CD14-positive monocyte (primary cell): ENCODE measurements around the gene OR8A1. TPM values are rescaled to one million over a fixed set of nuclear protein-coding genes. Genes with fewer than 3 reads are reported as not detected.

Experiments
- DNase-seq, 3 donors: peaks; one replicate each; pipeline ENCODE4 v3.0.0-alpha.2; 2011 to 2022
- H2AFZ ChIP-seq: 2 replicates; pipeline ENCODE4 v1.6.0; 2012; ENCODE audit warnings: mild to moderate bottlenecking, low read depth, low read length, inconsistent platforms; ENCODE audit not compliant: insufficient read depth, poor library complexity, severe bottlenecking
- H3K27ac ChIP-seq, 2 donors: 1 replicate in 1 of 2; 2 replicates in 1 of 2; pipeline ENCODE4 v1.5.1; 2012 to 2013; ENCODE audit warnings: low read length in 2 of 2, control low read depth in 1 of 2, inconsistent platforms in 1 of 2, low read depth in 1 of 2, mild to moderate bottlenecking in 1 of 2
- H3K27me3 ChIP-seq, 2 donors: one replicate each; pipeline versions ENCODE4 v1.6.0 to v1.6.1; 2011 to 2013; ENCODE audit warnings: low read length in 2 of 2; ENCODE audit not compliant: control insufficient read depth in 2 of 2, insufficient read depth in 2 of 2
- H3K36me3 ChIP-seq, 2 donors: replicated peaks in 1 of 2; 1 replicate in 1 of 2; 2 replicates in 1 of 2; pipeline versions ENCODE4 v1.5.1 to v1.6.1; 2012 to 2013; ENCODE audit warnings: low read length in 2 of 2, control low read depth in 1 of 2, inconsistent platforms in 1 of 2, mild to moderate bottlenecking in 1 of 2; ENCODE audit not compliant: insufficient read depth in 2 of 2, control insufficient read depth in 1 of 2
- H3K4me1 ChIP-seq, 2 donors: 1 replicate in 1 of 2; 2 replicates in 1 of 2; pipeline versions ENCODE4 v1.5.1 to v1.6.1; 2012 to 2013; ENCODE audit warnings: low read length in 2 of 2, control low read depth in 1 of 2, inconsistent platforms in 1 of 2, mild to moderate bottlenecking in 1 of 2, moderate library complexity in 1 of 2; ENCODE audit not compliant: insufficient read depth in 2 of 2, control insufficient read depth in 1 of 2
- H3K4me2 ChIP-seq: replicated peaks from 2 replicates; pipeline ENCODE3; 2012; ENCODE audit warnings: low read length, moderate library complexity, mild to moderate bottlenecking; ENCODE audit not compliant: poor library complexity, severe bottlenecking; ENCODE audit errors: extremely low read depth
- H3K4me3 ChIP-seq, 3 experiments: fragments of 200-600 bp in 1 of 3; sonication (generic) in 1 of 3; replicated peaks in 1 of 3; 1 replicate in 2 of 3; 2 replicates in 1 of 3; pipeline ENCODE4 v1.5.1; 2011 to 2013; ENCODE audit warnings: low read length in 3 of 3, mild to moderate bottlenecking in 3 of 3, control low read depth in 2 of 3, low read depth in 2 of 3, inconsistent platforms in 1 of 3, moderate library complexity in 1 of 3
- H3K79me2 ChIP-seq: 2 replicates; pipeline ENCODE4 v1.6.0; 2012; ENCODE audit warnings: mild to moderate bottlenecking, control low read depth, inconsistent platforms, low read length, moderate library complexity; ENCODE audit not compliant: insufficient read depth
- H3K9ac ChIP-seq: 2 replicates; pipeline ENCODE4 v1.6.0; 2017; ENCODE audit warnings: low read length, mild to moderate bottlenecking; ENCODE audit not compliant: insufficient read depth, poor library complexity, severe bottlenecking
- H3K9me3 ChIP-seq, 2 donors: replicated peaks in 1 of 2; 1 replicate in 1 of 2; 2 replicates in 1 of 2; pipeline versions ENCODE4 v1.5.1 to v1.6.1; 2012 to 2013; ENCODE audit warnings: low read length in 2 of 2, control low read depth in 1 of 2; ENCODE audit not compliant: control insufficient read depth in 1 of 2, insufficient read depth in 1 of 2
- H4K20me1 ChIP-seq: 2 replicates; pipeline ENCODE4 v1.6.0; 2012; ENCODE audit warnings: mild to moderate bottlenecking, low read length, control low read depth, moderate library complexity; ENCODE audit not compliant: insufficient read depth
- H3K27ac Mint-ChIP-seq, 7 donors: one replicate each; pipeline ENCODE4 v1.8.0; 2020; ENCODE audit warnings: mild to moderate bottlenecking in 7 of 7, mixed read lengths in 7 of 7, moderate library complexity in 6 of 7, inconsistent platforms in 2 of 7
- H3K27me3 Mint-ChIP-seq, 3 donors: one replicate each; pipeline ENCODE4 v1.8.0; 2021 to 2022; ENCODE audit warnings: low read depth in 3 of 3, mild to moderate bottlenecking in 3 of 3, mixed read lengths in 3 of 3, moderate library complexity in 3 of 3, inconsistent platforms in 1 of 3
- H3K36me3 Mint-ChIP-seq, 2 donors: one replicate each; pipeline ENCODE4 v1.8.0; 2020; ENCODE audit warnings: mixed read lengths in 2 of 2, inconsistent platforms in 1 of 2, mild to moderate bottlenecking in 1 of 2
- H3K4me1 Mint-ChIP-seq: one replicate; pipeline ENCODE4 v1.8.0; 2020; ENCODE audit warnings: mild to moderate bottlenecking, mixed read lengths
- H3K4me3 Mint-ChIP-seq, 2 donors: one replicate each; pipeline ENCODE4 v1.8.0; 2020; ENCODE audit warnings: mild to moderate bottlenecking in 2 of 2, mixed read lengths in 2 of 2, moderate library complexity in 1 of 2
- H3K9me3 Mint-ChIP-seq, 7 donors: one replicate each; pipeline ENCODE4 v1.8.0; 2020 to 2022; ENCODE audit warnings: mixed read lengths in 7 of 7, mild to moderate bottlenecking in 6 of 7, moderate library complexity in 6 of 7, inconsistent platforms in 2 of 7
- WGBS: methylation state at CpG from one replicate; pipeline ENCODE4 v1.1.5; 2013; ENCODE audit warnings: missing lambda C conversion rate; ENCODE audit not compliant: insufficient coverage; 5-methylcytosine and 5-hydroxymethylcytosine counted together
- intact Hi-C, 2 donors: fragments of 100-400 bp; cut with micrococcal nuclease; formaldehyde crosslinking; loops; one replicate each; pipeline versions ENCODE4 v1.15.0 to v1.15.1; 2023
- polyA plus RNA-seq, 3 donors: library from polyadenylated mRNA; depleted of rRNA in 1 of 3; unstranded in 2 of 3; stranded (reverse) in 1 of 3; fragments of 300-500 nt in 2 of 3; fragments of >200 nt in 1 of 3; fragmentation: Illumina TruSeq in 2 of 3; gene quantifications; 1 replicate in 2 of 3; 2 replicates in 1 of 3; pipeline ENCODE4 v1.2.3, GENCODE V29; 2012 to 2021
- TF ChIP-seq, protein P1 (sequence below): fragments of 200-600 bp; IDR thresholded peaks from one replicate; pipeline ENCODE4 v1.8.0; 2022; ENCODE audit warnings: antibody characterized with exemption, mild to moderate bottlenecking

The OR8A1 gene
- polyA plus RNA-seq, 3 donors, result not detected

DNA sequence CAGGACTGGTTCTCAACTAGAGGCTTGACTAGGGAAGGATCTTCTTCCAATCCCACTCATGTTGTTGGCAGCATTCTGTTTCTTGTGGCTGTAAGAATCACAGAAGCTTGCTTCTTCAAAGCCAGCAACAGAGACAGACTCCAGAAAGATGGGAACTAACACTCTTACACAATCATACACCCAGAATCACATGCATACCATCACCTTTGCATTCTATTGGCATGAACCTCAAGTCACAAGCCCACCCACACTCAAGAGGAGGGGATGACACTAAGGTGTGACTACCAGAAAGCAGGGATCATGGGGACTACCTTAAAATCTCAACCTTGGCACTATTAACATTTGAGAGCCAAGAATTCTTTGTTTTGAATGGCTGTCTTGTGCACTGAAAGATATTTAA is 27.8 kb downstream of the OR8A1 start:
- Histone ChIP-seq H3K9ac (no peak overlapping the region), H3K36me3 (no peaks in the 10 kb centered on the region), H3K79me2 (no peaks in the 10 kb centered on the region), H3K27ac (no peak overlapping the region), H3K4me3 (no peak overlapping the region), H3K4me2 (no peak overlapping the region), H2AFZ (no peak overlapping the region), H3K9me3 (no peaks in the 10 kb centered on the region), H3K4me1 (no peaks in the 10 kb centered on the region), H4K20me1 (no peaks in the 10 kb centered on the region), H3K27me3 (peaks cover 0 to 2% of the 10 kb centered on the region in 2 donors)
- Mint-ChIP-seq H3K4me1 (no peaks in the 10 kb centered on the region), H3K9me3 (no peaks in the 10 kb centered on the region), H3K27me3 (peaks cover 0 to 12% (median 4%) of the 10 kb centered on the region in 3 donors), H3K36me3 (no peaks in the 10 kb centered on the region), H3K4me3 (no peak overlapping the region), H3K27ac (no peak overlapping the region)
- DNase-seq, result no peak
- intact Hi-C loops, result no loop called here
- TF ChIP-seq, protein P1, sequence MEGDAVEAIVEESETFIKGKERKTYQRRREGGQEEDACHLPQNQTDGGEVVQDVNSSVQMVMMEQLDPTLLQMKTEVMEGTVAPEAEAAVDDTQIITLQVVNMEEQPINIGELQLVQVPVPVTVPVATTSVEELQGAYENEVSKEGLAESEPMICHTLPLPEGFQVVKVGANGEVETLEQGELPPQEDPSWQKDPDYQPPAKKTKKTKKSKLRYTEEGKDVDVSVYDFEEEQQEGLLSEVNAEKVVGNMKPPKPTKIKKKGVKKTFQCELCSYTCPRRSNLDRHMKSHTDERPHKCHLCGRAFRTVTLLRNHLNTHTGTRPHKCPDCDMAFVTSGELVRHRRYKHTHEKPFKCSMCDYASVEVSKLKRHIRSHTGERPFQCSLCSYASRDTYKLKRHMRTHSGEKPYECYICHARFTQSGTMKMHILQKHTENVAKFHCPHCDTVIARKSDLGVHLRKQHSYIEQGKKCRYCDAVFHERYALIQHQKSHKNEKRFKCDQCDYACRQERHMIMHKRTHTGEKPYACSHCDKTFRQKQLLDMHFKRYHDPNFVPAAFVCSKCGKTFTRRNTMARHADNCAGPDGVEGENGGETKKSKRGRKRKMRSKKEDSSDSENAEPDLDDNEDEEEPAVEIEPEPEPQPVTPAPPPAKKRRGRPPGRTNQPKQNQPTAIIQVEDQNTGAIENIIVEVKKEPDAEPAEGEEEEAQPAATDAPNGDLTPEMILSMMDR, result no peak

DNA sequence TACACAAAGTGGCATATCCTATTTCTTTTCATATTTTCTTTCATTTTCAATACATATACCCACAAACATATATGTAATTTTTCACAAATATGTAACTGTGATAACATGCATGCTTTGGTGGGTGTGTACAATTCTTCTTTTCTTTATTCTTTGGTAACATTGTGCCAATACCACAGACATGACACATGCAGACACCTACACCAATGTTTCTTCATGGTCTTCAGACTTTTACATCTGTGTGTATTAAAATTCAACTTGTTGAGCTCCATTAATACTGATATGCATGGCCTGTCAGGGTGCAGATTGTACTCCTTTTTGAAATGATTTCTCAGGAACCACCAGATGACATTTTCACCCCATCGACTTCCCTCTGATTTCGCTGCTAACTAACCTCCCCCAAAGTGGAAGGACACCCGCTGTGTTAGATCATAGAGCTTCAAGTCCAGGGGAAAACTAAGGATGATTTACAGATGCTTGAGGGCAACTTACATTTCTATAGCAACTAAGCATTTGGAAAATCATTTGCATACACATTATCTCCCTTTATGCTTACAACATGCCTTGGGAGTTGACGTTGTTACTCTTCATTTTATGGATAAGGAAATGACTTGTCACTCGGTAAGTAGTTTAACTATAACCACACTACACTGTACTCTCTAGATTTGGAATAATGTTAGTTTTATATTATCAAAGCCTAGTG is 31.0 kb downstream of the OR8A1 start:
- no peak overlapping the region for H3K4me2 ChIP-seq
- H3K79me2 ChIP-seq, result no peaks in the 10 kb centered on the region
- H4K20me1 ChIP-seq, result no peaks in the 10 kb centered on the region
- no peak overlapping the region for H3K9ac ChIP-seq
- Mint-ChIP-seq H3K9me3 (no peaks in the 10 kb centered on the region), H3K36me3 (no peaks in the 10 kb centered on the region), H3K4me1 (peaks cover 4% of the 10 kb centered on the region), H3K4me3 (no peak overlapping the region), H3K27me3 (peaks cover 0 to 8% (median 3%) of the 10 kb centered on the region in 3 donors), H3K27ac (no peak overlapping the region)
- H3K4me3 ChIP-seq, result no peak overlapping the region
- no peak overlapping the region for H3K27ac ChIP-seq
- TF ChIP-seq, protein P1, result no peak
- no peak overlapping the region for H2AFZ ChIP-seq
- H3K4me1 ChIP-seq, result peaks cover 7 to 9% of the 10 kb centered on the region in 2 donors
- peaks cover 0 to 2% of the 10 kb centered on the region in 2 donors for H3K27me3 ChIP-seq
- no peaks in the 10 kb centered on the region for H3K9me3 ChIP-seq
- no peak for DNase-seq
- WGBS, result 80% methylated on average over 2 of the region's 5 CpGs
- intact Hi-C loops, result no loop called here
- H3K36me3 ChIP-seq, result no peaks in the 10 kb centered on the region
